CD8-positive, alpha-beta memory T cell (primary cell): ENCODE data around the gene ZNF407. TPM values are rescaled to one million over a fixed set of nuclear protein-coding genes. Genes with fewer than 3 reads are reported as not detected.

Source experiments
- CTCF ChIA-PET: fragments of 350-600 bp; sonication (Branson Sonifier 250); formaldehyde crosslinking; loops from one replicate; lab custom pipeline; 2021; ENCODE audit warnings: antibody characterized with exemption; lab: Charles Lee
- POLR2A ChIA-PET: fragments of 350-600 bp; sonication (Branson Sonifier 250); formaldehyde crosslinking; loops from one replicate; lab custom pipeline; 2021; ENCODE audit warnings: antibody characterized with exemption; lab: Charles Lee
- DNase-seq, 5 donors: peaks; one replicate each; pipeline versions ENCODE4 v3.0.0 to v3.0.0-alpha.2; 2020 to 2022; ENCODE audit warnings: mixed read lengths in 1 of 5
- H3K27ac ChIP-seq: one replicate; pipeline ENCODE4 v1.7.0; 2013; ENCODE audit warnings: low read depth, mild to moderate bottlenecking, low read length, moderate library complexity
- H3K27me3 ChIP-seq: 2 replicates; pipeline ENCODE4 v1.7.0; 2013; ENCODE audit warnings: low read length, mild to moderate bottlenecking; ENCODE audit not compliant: insufficient read depth, poor library complexity, severe bottlenecking
- H3K36me3 ChIP-seq: 2 replicates; pipeline ENCODE4 v1.7.0; 2013; ENCODE audit warnings: mild to moderate bottlenecking, low read length, moderate library complexity; ENCODE audit not compliant: insufficient read depth
- H3K4me1 ChIP-seq: 2 replicates; pipeline ENCODE4 v1.7.0; 2013; ENCODE audit warnings: mild to moderate bottlenecking, low read length, moderate library complexity; ENCODE audit not compliant: insufficient read depth
- H3K4me3 ChIP-seq: 2 replicates; pipeline ENCODE4 v1.7.0; 2013; ENCODE audit warnings: mild to moderate bottlenecking, low read length
- H3K9me3 ChIP-seq: 2 replicates; pipeline ENCODE4 v1.7.0; 2013; ENCODE audit warnings: mild to moderate bottlenecking, low read length
- H3K27ac Mint-ChIP-seq, 8 donors: one replicate each; pipeline ENCODE4 v1.8.0; 2020 to 2021; ENCODE audit warnings: mixed read lengths in 8 of 8, mild to moderate bottlenecking in 6 of 8, inconsistent platforms in 3 of 8, moderate library complexity in 3 of 8
- H3K27me3 Mint-ChIP-seq, 2 donors: one replicate each; pipeline ENCODE4 v1.8.0; 2020 to 2021; ENCODE audit warnings: mixed read lengths in 2 of 2, mild to moderate bottlenecking in 1 of 2, moderate library complexity in 1 of 2
- H3K36me3 Mint-ChIP-seq, 3 donors: one replicate each; pipeline ENCODE4 v1.8.0; 2020 to 2021; ENCODE audit warnings: mixed read lengths in 3 of 3, inconsistent platforms in 1 of 3, mild to moderate bottlenecking in 1 of 3
- H3K4me1 Mint-ChIP-seq, 3 donors: one replicate each; pipeline ENCODE4 v1.8.0; 2020 to 2021; ENCODE audit warnings: mixed read lengths in 3 of 3, inconsistent platforms in 1 of 3, mild to moderate bottlenecking in 1 of 3
- H3K4me3 Mint-ChIP-seq, 7 donors: one replicate each; pipeline ENCODE4 v1.8.0; 2020 to 2021; ENCODE audit warnings: mixed read lengths in 7 of 7, mild to moderate bottlenecking in 6 of 7, moderate library complexity in 4 of 7, inconsistent platforms in 2 of 7
- H3K9me3 Mint-ChIP-seq, 5 donors: one replicate each; pipeline ENCODE4 v1.8.0; 2020 to 2022; ENCODE audit warnings: mixed read lengths in 5 of 5, mild to moderate bottlenecking in 3 of 5, moderate library complexity in 2 of 5, inconsistent platforms in 1 of 5
- polyA plus RNA-seq: library from polyadenylated mRNA; unstranded; fragments of 300-500 nt; fragmentation: Illumina TruSeq; gene quantifications from one replicate; pipeline ENCODE4 v1.2.3, GENCODE V29; 2021
- total RNA-seq, 2 experiments: library from RNA; stranded (reverse); gene quantifications; one replicate each; pipeline ENCODE4 v1.2.3, GENCODE V29; 2021

The ZNF407 gene
- total and polyA plus RNA-seq, 3 experiments from 2014 or later = 4.1 to 15.5 (median 14.9) TPM

DNA sequence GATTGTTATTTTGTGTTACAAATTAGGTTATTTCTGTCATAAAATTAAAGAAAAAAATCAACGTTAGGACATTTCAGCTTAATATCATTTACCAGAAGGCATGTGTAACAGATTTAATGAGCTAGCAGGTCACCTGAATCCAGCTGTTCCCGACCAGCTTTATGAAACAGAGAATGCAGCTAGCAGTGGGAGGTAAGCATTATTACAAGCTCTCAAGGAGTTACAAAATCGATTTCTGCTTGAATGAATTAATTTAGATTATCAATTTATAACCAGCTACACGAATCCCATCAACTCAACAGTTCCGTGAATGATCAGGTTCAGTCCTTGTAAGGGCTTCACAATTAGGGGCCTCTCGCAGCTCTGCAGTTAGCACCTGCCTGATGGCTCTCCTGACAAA lies 399.3 kb downstream of the ZNF407 start:
- H3K4me1 ChIP-seq = peaks cover 30% of the 10 kb centered on the region
- peaks cover 0 to 2% (median 0%) of the 10 kb centered on the region in 5 donors for H3K9me3 Mint-ChIP-seq
- POLR2A ChIA-PET = no interaction called here

DNA sequence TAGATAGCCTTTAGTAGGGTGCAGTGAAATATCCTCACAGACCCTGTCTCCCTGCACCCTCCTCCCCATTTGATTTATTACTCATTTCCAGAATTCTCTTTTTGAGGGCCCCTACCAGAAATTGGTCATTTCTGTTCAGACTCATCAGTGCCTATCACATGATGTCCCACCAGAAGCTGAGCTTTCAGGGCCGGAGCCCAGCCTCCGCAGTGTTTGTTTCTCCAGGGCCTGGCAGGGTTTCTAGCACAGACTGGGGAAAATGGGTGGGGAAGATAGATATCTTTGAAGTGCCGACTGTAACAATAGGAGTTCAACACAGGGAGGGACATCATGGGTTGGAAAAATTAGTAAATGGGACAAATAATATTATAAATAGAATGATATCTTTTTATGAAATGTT lies 403.2 kb downstream of the ZNF407 start:
- Mint-ChIP-seq H3K4me3 (no peak overlapping the region), H3K36me3 (peaks cover 2 to 6% (median 4%) of the 10 kb centered on the region in 3 donors), H3K9me3 (peaks cover 0 to 2% (median 0%) of the 10 kb centered on the region in 5 donors), H3K4me1 (peaks cover 9 to 10% (median 10%) of the 10 kb centered on the region in 3 donors), H3K27me3 (no peaks in the 10 kb centered on the region), H3K27ac (no peak overlapping the region)
- H3K27ac ChIP-seq = no peak overlapping the region
- H3K4me1 ChIP-seq = peaks cover 1% of the 10 kb centered on the region
- no peak for DNase-seq
- no peaks in the 10 kb centered on the region for H3K36me3 ChIP-seq
- H3K9me3 ChIP-seq = no peaks in the 10 kb centered on the region
- H3K4me3 ChIP-seq = no peak overlapping the region
- ChIA-PET POLR2A (no interaction called here), CTCF (no interaction called here)
- H3K27me3 ChIP-seq = no peaks in the 10 kb centered on the region

More for the DNA sequence above, 399.3 kb downstream of the ZNF407 start:
- Mint-ChIP-seq H3K36me3 (peaks cover 2 to 8% (median 6%) of the 10 kb centered on the region in 3 donors), H3K27ac (peak overlapping the region in 1 of 8 donors; percentile 15), H3K4me1 (peaks cover 43 to 46% (median 46%) of the 10 kb centered on the region in 3 donors), H3K27me3 (no peaks in the 10 kb centered on the region), H3K4me3 (peak overlapping the region in 1 of 7 donors; percentile 81)
- Histone ChIP-seq H3K27ac (no peak overlapping the region), H3K27me3 (no peaks in the 10 kb centered on the region), H3K36me3 (no peaks in the 10 kb centered on the region), H3K9me3 (no peaks in the 10 kb centered on the region), H3K4me3 (no peak overlapping the region)
- no peak for DNase-seq
- CTCF ChIA-PET = no interaction called here

DNA sequence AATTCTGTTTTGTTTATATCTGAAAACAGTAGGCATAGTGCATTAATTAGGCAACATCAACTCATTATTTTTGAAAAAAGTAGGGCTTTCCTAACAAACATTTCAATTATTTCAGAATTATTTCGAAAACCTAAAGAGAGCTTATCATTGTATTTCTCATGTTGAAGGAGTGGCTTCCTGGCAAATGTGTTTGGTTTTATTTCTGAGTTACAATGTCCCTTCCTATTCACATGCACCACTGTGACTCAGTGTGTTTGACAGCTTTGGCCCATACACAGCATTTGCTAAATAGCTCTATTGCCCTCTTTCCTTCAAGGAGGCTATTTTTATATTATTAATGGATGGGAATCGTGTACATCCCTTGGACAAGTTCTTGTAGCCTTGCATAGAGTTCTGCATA lies 405.4 kb downstream of the ZNF407 start:
- no peak overlapping the region for H3K4me3 Mint-ChIP-seq
- Histone ChIP-seq H3K27ac (no peak overlapping the region), H3K27me3 (no peaks in the 10 kb centered on the region), H3K4me1 (no peaks in the 10 kb centered on the region), H3K4me3 (no peak overlapping the region), H3K36me3 (no peaks in the 10 kb centered on the region), H3K9me3 (no peaks in the 10 kb centered on the region)
- no peaks in the 10 kb centered on the region for H3K27me3 Mint-ChIP-seq
- peaks cover 0 to 2% (median 0%) of the 10 kb centered on the region in 3 donors for H3K4me1 Mint-ChIP-seq
- peaks cover 2 to 14% (median 7%) of the 10 kb centered on the region in 3 donors for H3K36me3 Mint-ChIP-seq
- no peaks in the 10 kb centered on the region for H3K9me3 Mint-ChIP-seq
- no peak overlapping the region for H3K27ac Mint-ChIP-seq
- POLR2A ChIA-PET = no interaction called here
- DNase-seq = no peak
- CTCF ChIA-PET = no interaction called here

DNA sequence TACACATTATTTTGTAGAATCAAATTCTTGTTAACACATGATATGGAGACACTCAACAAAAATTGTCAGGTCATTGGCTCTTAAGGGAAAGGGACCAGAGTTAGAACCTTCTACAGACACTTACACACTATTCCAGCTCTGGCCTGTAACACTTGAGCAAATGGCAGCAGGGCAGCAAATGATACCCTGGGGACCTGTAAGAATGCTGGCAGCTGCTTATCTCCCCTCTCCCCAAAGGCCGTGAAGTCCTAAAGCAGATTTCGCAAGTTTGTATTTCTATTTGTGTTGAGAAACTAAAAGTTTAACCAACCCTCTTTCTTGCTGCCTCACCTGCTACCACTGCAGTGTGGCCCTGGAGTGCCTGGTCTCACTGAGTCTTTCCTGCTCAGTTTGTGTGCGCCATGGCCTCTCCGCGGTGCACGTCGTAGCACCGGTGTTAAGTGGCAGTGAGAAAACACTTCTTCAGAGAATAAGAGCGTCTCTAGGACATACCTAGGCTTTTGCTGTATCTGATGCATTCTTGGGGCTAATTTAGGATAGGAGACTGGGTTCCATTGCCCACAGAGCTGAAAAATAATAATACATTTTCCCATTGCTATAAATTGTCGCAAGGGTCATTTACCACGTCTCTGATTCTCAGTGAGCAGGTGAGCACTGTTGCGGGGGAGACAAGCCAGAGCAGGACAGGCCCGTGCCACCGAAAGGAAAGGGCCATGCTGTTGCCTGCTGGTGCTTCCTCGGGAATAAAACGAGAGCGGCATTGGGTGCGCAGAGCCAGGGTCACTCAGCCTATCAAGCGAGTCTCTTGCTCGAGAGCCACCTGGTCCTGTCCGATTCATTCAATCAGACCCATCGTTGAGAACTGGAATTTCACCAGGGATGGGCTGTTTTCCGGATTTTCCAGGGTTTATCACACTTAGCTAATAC lies 406.4 kb downstream of the ZNF407 start:
- no peaks in the 10 kb centered on the region for H3K27me3 Mint-ChIP-seq
- H3K4me1 Mint-ChIP-seq = no peaks in the 10 kb centered on the region
- no peak for DNase-seq
- H3K4me3 ChIP-seq = no peak overlapping the region
- no peak overlapping the region for H3K27ac ChIP-seq
- no peaks in the 10 kb centered on the region for H3K9me3 ChIP-seq
- H3K4me3 Mint-ChIP-seq = peak overlapping the region in 1 of 7 donors; percentile 28
- H3K27me3 ChIP-seq = no peaks in the 10 kb centered on the region
- no peaks in the 10 kb centered on the region for H3K4me1 ChIP-seq
- H3K36me3 ChIP-seq = no peaks in the 10 kb centered on the region
- H3K27ac Mint-ChIP-seq = peak overlapping the region in 1 of 8 donors; percentile 79
- ChIA-PET POLR2A (no interaction called here), CTCF (interaction anchor here (0.9 kb wide), 1 partner anchor 13 kb away, joined by 3 read pairs; no protein-coding TSS in a partner anchor)
- H3K9me3 Mint-ChIP-seq = no peaks in the 10 kb centered on the region
- peaks cover 0 to 12% (median 9%) of the 10 kb centered on the region in 3 donors for H3K36me3 Mint-ChIP-seq

DNA sequence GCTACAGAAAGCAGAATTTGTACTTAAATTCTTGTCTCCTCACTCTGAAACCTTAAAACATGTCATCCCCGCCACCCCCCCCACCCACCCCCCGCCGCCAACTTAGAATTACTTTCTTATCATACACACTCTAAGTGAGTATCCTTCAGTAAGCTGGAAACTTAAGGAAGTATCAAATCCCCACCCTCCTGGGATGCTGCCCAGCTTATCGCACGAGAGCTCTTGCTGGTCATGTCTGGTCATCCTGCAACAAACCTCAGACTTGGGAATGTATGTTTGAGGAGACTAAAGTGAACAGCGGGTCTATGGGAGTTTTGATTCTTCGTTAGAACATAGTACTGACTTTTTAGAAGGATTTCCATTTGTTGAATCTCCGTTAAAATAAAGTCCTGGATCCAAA lies 408.0 kb downstream of the ZNF407 start:
- no peaks in the 10 kb centered on the region for H3K9me3 ChIP-seq
- Mint-ChIP-seq H3K36me3 (peaks cover 0 to 12% (median 9%) of the 10 kb centered on the region in 3 donors), H3K9me3 (no peaks in the 10 kb centered on the region), H3K4me1 (no peaks in the 10 kb centered on the region), H3K27me3 (no peaks in the 10 kb centered on the region), H3K27ac (no peak overlapping the region), H3K4me3 (no peak overlapping the region)
- no peaks in the 10 kb centered on the region for H3K36me3 ChIP-seq
- no peaks in the 10 kb centered on the region for H3K4me1 ChIP-seq
- no peaks in the 10 kb centered on the region for H3K27me3 ChIP-seq
- ChIA-PET CTCF (interaction anchor here (1.0 kb wide), 1 partner anchor 22 kb away, joined by 3 read pairs; no protein-coding TSS in a partner anchor), POLR2A (no interaction called here)
- no peak overlapping the region for H3K4me3 ChIP-seq
- no peak overlapping the region for H3K27ac ChIP-seq
- no peak for DNase-seq

DNA sequence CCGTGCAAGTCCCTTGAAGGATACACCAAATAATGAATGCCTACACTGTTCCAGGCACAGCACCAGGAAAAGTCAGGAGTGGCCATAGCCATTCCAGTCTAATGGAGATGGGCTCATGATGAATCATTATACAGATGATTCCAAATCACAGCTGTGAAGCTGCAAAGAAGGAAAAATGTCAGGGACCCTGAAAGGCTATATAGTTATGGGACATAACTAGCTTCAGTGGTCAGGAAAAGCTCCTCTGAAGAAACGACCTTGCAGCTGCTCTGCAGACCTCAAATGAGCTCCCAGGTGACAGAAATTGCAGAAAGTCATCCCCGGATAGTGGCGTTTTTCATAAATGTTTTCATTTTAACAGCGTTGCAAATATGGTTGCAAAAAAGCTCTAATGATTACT lies 410.5 kb downstream of the ZNF407 start:
- H3K4me1 ChIP-seq = no peaks in the 10 kb centered on the region
- H3K4me3 ChIP-seq = no peak overlapping the region
- no peaks in the 10 kb centered on the region for H3K36me3 ChIP-seq
- ChIA-PET POLR2A (no interaction called here), CTCF (no interaction called here)
- no peaks in the 10 kb centered on the region for H3K27me3 ChIP-seq
- H3K27ac ChIP-seq = no peak overlapping the region
- H3K36me3 Mint-ChIP-seq = peaks cover 0 to 12% (median 9%) of the 10 kb centered on the region in 3 donors
- no peak overlapping the region for H3K4me3 Mint-ChIP-seq
- no peaks in the 10 kb centered on the region for H3K27me3 Mint-ChIP-seq
- peaks cover 3 to 5% (median 3%) of the 10 kb centered on the region in 3 donors for H3K4me1 Mint-ChIP-seq
- DNase-seq = no peak
- H3K9me3 Mint-ChIP-seq = no peaks in the 10 kb centered on the region
- no peaks in the 10 kb centered on the region for H3K9me3 ChIP-seq
- peak overlapping the region in 1 of 8 donors; percentile 87 for H3K27ac Mint-ChIP-seq

DNA sequence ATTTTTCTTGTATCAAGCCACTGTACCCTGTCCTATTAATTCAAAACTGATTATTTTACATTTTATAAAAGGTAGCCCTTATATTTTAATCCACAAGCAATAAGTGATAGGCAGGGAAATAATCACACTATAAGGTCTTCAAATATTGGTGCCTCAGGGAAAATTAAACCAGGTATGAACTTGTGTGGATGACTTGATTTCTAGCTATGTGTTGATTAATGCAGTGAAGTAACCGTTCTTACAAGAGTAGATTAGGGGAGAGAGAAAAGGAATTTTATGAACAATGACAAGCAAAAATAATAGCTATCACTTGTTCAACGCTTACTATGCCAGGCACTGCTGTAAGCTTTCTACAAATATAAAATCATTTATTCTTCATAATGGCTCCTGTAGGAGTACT lies 411.6 kb downstream of the ZNF407 start:
- H3K4me1 ChIP-seq = no peaks in the 10 kb centered on the region
- H3K27me3 ChIP-seq = no peaks in the 10 kb centered on the region
- no peak for DNase-seq
- ChIA-PET POLR2A (no interaction called here), CTCF (no interaction called here)
- no peaks in the 10 kb centered on the region for H3K27me3 Mint-ChIP-seq
- H3K9me3 ChIP-seq = no peaks in the 10 kb centered on the region
- H3K27ac ChIP-seq = no peak overlapping the region
- no peaks in the 10 kb centered on the region for H3K9me3 Mint-ChIP-seq
- peaks cover 7 to 15% (median 14%) of the 10 kb centered on the region in 3 donors for H3K4me1 Mint-ChIP-seq
- peaks cover 0 to 12% (median 9%) of the 10 kb centered on the region in 3 donors for H3K36me3 Mint-ChIP-seq
- H3K36me3 ChIP-seq = no peaks in the 10 kb centered on the region
- peak overlapping the region in 1 of 8 donors; percentile 3 for H3K27ac Mint-ChIP-seq
- no peak overlapping the region for H3K4me3 ChIP-seq
- H3K4me3 Mint-ChIP-seq = no peak overlapping the region

DNA sequence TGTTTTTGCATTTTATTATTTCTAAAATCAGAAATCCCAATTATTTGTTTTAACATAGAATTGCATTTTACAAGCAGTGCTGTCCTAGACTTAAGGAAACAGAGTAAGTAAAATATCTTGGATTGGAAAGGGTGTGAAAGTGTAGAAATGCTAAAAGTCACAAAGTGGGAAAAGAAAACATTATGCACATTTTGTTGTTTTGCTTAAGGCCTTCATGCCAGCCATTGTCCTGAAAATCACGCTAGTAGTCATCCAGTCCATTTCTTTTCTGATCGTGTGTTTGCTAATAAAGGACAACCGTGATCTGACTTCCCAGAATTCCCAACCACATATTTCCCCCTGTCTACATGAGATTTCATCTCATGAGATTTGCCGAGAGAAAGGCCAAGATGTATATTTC lies 412.2 kb downstream of the ZNF407 start:
- CTCF ChIA-PET = interaction anchor here (1.1 kb wide), 1 partner anchor 17 kb away, joined by 3 read pairs; no protein-coding TSS in a partner anchor
- Histone ChIP-seq H3K4me3 (no peak overlapping the region), H3K36me3 (no peaks in the 10 kb centered on the region), H3K9me3 (no peaks in the 10 kb centered on the region), H3K27me3 (no peaks in the 10 kb centered on the region), H3K27ac (no peak overlapping the region), H3K4me1 (no peaks in the 10 kb centered on the region)
- POLR2A ChIA-PET = no interaction called here
- no peaks in the 10 kb centered on the region for H3K9me3 Mint-ChIP-seq
- no peak overlapping the region for H3K27ac Mint-ChIP-seq
- H3K4me1 Mint-ChIP-seq = peaks cover 12 to 21% (median 20%) of the 10 kb centered on the region in 3 donors
- H3K27me3 Mint-ChIP-seq = no peaks in the 10 kb centered on the region
- no peak for DNase-seq
- H3K4me3 Mint-ChIP-seq = no peak overlapping the region
- peaks cover 0 to 12% (median 9%) of the 10 kb centered on the region in 3 donors for H3K36me3 Mint-ChIP-seq
